Measurements from ENCODE around the gene HAVCR2.
"Not testable (repeated sequence)": the region's sequence is repeated elsewhere in the genome, so short reads cannot be mapped to it uniquely, and the experiment has no call there.

GRCh38 chr5:157056848-157057247 lies 52.0 kb downstream of the HAVCR2 start:
- not testable (repeated sequence) for TF ChIP-seq CTCF (IDR thresholded peaks at IDR 0.05); IRF3 (IDR thresholded peaks at IDR 0.05; ENCODE audit: low read depth, low read length); RCOR1 (IDR thresholded peaks at IDR 0.05; ENCODE audit: low read length); EZH2phosphoT487 (IDR thresholded peaks at IDR 0.05; ENCODE audit: borderline replicate concordance, low read depth); MAX (IDR thresholded peaks at IDR 0.05; ENCODE audit: low read depth); MXI1 (IDR thresholded peaks at IDR 0.05; ENCODE audit: low read depth, low read length); TAF1 (IDR thresholded peaks at IDR 0.05; ENCODE audit: borderline replicate concordance, low read depth, low read length); POLR2AphosphoS5 (IDR thresholded peaks at IDR 0.05; ENCODE audit: low read depth, low read length); GATA2 (CRISPR knock-in tag; IDR thresholded peaks at IDR 0.05)

Data from SK-N-SH (cell line).